ENCODE results near the gene NXN.
"Not testable (repeated sequence)": the region's sequence is repeated elsewhere in the genome, so short reads cannot be mapped to it uniquely, and the experiment has no call there.

NXN gene

DNA sequence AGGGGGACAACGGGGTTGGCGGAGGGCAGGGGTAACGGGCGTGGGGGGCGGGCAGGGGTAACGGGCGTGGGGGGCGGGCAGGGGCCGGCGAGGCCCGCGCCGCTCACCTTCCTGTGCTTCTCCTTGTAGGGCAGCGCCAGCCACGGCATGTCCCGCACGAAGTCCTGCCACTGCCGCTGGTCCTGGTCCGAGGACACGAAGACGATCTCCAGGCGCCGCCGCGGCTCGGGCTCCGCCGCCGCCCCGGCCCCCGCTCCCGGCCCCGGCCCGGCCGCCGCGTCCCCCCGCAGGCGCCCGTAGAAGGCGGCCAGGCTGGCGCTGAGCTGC lies 401 bp downstream of the NXN start:
- no peak for DNase-seq (ENCODE audit: low read depth)

GRCh38 chr17:978103-979093 lies 1.2 kb downstream of the NXN start:
- DNase-seq (ENCODE audit: low read depth), result peak; percentile 56

DNA sequence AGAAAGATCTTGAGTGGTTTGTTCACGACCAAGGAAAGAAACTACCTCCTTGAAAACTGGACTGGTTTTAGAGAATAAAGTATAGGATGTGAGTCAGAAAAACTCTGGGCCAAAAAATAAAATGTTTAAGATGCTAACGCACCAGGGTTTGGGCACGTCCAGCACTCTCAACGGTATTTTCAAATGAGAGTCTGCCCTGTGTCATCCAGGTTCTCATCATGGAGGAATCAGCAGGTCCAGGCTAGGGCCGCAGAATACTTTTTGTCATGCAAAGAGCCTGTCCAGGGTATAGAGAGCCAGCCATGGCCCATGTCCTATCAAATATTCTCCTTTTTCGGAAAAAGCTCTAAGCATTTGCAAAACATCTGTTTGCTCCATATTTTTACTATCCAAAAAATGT lies 2.4 kb downstream of the NXN start:
- DNase-seq (ENCODE audit: low read depth), result peak; percentile 74

GRCh38 chr17:976312-976711 lies 3.3 kb downstream of the NXN start:
- DNase-seq (ENCODE audit: low read depth), result no peak

DNA sequence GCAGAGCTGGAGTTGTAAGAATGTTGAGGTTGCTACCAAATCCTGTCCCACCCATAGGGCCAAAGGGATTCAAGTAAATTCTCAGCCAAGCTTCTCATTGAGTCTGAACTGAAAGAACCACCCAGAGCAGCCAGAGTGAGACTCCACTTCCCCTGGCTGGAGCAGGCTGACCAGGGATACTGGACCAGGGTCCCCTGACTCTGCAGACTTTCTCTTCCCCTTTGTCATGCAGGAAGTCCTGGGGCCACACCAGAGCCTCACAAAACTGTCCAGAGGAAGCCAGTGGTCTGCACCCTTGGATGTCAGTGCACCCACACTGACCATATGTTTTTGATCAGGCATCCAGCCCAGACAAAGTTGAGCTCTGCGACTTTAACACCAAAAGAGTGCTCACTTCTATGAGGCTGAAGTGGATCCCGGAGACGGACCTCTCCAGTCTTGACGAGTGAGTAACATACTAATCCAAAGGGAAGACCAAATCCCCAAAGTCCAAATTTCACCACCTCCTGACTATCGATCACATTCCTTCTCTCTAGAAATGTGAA lies 4.1 kb downstream of the NXN start:
- no peak for DNase-seq (ENCODE audit: low read depth)

DNA sequence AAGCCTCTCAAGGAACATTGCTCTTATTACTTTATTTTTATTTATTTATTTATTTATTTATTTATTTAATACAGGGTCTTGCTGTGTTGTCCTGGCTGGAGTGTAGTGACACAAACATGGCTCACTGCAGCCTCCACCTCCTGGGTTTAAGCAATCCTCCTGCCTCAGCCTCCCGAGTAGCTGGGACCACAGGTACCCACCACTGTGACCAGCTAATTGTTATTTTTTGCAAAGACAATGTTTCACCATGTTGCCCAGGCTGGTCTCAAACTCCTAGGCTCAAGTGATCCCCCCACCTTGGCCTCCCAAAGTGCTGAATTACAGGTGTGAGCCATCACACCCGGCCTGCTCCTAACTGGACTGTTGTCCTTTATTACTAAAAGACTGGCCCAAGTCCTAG lies 4.8 kb downstream of the NXN start:
- DNase-seq (ENCODE audit: low read depth), result not testable (repeated sequence)

GRCh38 chr17:973053-973452 lies 6.5 kb downstream of the NXN start:
- no peak for DNase-seq (ENCODE audit: low read depth)

- DNase-seq (ENCODE audit: low read depth), result not testable (repeated sequence)
These were observed 7.7 kb downstream of the NXN start for GRCh38 chr17:971861-972260.

- DNase-seq (ENCODE audit: low read depth), result no peak
These were observed 9.2 kb downstream of the NXN start for GRCh38 chr17:970364-970763.

- peak; percentile 52 for DNase-seq (ENCODE audit: low read depth)
These were observed 9.7 kb downstream of the NXN start for GRCh38 chr17:969811-970355.

GRCh38 chr17:968812-969730 lies 10.5 kb downstream of the NXN start:
- DNase-seq (ENCODE audit: low read depth), result peak; percentile 84

- no peak for DNase-seq (ENCODE audit: low read depth)
These were observed 12.5 kb downstream of the NXN start for GRCh38 chr17:967122-967521.

- no peak for DNase-seq (ENCODE audit: low read depth)
These were observed 14.1 kb downstream of the NXN start for GRCh38 chr17:965311-965989.

GRCh38 chr17:964876-965275 lies 14.7 kb downstream of the NXN start:
- no peak for DNase-seq (ENCODE audit: low read depth)

DNA sequence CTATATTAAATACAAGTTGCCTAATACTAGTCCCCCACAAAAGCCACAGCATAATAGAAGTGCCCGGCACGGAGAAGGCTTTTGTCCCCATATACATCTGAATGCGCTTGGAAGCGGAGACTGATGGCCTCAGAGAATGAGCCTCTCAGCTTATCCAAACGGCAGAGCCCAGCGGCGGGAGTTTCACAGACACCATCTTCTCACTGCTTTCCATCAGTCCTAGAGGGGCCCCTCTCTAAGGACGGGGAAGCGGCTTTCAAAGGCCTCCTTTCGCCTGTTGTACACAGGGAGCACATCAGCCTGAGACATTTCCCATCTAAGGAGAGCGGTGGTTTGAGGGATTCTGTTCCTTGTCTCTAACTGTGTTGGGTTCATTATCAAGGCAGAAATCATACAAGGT lies 16.9 kb downstream of the NXN start:
- DNase-seq (ENCODE audit: low read depth), result no peak

- no peak for DNase-seq (ENCODE audit: low read depth)
These were observed 17.4 kb downstream of the NXN start for GRCh38 chr17:962166-962565.

- no peak for DNase-seq (ENCODE audit: low read depth)
These were observed 20.7 kb downstream of the NXN start for GRCh38 chr17:958712-959451.

- DNase-seq (ENCODE audit: low read depth), result no peak
These were observed 21.6 kb downstream of the NXN start for GRCh38 chr17:957856-958421.

DNA sequence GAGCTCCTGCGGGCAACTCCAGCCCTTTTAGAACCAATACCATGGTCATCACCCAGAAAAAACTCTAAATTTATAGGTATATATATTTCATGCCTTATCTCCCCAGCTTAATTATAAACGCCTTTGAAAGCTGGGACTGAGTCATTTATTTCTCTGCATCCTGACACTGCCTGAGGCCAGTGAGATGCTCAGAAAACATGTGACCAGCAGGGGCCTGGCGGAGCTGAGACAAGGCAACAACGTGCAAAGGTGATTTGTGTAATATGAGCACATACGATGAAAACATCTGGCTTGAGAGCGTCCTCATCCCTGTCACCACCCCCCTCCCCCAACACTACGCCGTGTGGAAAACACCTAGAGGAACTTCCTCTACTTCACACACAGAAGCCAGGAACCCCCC lies 22.7 kb downstream of the NXN start:
- peak; percentile 90 for DNase-seq (ENCODE audit: low read depth)

DNA sequence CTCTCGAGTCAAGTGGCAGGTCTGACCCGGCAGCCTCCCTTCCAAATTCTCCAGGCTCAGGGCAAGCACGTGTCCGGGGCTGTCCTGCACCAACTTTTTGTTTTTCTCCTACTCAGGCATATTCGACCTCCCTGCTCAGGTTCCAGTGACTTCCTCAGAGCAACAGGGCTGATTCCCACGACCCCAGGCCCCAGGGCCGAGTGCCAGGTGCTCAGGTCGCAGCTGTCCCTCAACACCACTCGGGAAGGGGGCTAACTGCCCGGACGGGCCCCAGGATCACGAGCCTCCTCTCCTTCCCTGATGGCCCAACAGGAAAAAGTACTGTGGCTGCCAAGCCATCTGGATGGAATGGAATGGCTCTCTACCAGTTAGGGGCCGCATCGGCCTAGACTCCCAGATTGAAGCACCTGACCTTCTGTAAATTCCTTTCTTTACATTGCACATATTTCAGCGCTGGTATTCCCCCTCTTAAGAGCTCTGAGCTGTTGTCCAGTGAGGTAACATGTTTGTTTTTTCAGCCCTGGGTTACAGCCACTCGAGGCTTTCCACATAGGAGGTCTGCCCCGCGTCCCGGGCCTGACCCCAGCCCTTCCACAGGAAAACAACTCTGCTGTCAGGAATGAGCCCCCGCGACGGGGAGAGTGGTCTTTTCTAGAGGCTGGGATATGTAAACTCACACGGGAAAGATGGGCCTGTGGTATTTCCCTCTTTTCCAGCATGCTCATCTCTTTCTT lies 25.0 kb downstream of the NXN start:
- DNase-seq (ENCODE audit: low read depth), result peak; percentile 34

Measured in ELR (cell line).